ENCODE measurements around the gene TXNDC17.

DNA sequence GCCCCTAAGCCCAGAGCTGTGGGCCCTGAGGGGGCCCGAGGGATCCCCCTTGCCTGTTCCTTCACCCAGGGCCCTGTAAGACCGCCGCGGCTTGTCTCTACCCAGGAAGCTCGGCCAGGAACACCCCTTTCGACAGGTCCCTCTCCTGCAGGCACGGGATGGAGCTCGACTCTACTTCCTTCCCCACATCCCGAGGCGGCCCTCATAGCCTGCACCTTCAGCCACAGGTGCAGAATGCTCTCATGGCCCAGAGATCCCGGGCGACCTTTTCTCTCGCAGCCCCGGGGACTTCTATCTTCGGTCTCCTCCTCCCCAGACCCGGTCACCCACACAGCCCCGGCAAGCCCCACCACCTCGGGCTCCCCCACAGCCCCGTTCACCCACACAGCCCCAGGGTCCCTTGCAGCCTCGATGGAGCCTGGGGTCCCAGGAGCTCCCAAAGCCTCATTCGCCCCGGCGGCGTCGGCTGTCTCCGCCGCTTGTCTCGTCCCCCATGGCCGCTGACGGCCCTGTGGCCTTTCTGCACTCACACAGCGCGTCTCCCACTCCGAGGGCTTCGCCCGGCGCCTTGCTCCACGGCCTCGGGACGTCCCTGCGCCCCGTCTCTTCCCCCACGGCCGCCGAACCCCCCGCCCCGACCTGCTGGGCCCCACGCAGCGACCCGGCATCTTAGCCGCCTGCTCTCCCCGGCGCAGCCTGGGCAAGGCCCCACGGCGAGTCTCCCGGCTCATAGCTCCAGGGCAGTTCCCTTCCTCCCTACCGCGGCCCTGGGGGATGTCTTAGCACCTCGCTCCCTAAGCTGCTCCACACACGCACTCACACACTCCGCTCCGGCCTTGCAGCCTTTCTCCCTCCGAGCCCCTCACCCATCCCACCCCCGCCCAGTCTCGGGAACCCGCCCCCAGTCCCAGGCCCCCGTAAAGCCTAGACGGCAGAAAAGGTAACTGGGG lies 999 bp upstream of the TXNDC17 start:
- TF ChIP-seq, protein P1, sequence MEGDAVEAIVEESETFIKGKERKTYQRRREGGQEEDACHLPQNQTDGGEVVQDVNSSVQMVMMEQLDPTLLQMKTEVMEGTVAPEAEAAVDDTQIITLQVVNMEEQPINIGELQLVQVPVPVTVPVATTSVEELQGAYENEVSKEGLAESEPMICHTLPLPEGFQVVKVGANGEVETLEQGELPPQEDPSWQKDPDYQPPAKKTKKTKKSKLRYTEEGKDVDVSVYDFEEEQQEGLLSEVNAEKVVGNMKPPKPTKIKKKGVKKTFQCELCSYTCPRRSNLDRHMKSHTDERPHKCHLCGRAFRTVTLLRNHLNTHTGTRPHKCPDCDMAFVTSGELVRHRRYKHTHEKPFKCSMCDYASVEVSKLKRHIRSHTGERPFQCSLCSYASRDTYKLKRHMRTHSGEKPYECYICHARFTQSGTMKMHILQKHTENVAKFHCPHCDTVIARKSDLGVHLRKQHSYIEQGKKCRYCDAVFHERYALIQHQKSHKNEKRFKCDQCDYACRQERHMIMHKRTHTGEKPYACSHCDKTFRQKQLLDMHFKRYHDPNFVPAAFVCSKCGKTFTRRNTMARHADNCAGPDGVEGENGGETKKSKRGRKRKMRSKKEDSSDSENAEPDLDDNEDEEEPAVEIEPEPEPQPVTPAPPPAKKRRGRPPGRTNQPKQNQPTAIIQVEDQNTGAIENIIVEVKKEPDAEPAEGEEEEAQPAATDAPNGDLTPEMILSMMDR (IDR thresholded peaks at IDR 0.05) = no peak
- TF ChIP-seq POLR2A (IDR thresholded peaks at IDR 0.05) = no peak

All from uterus (tissue), 2 donors.